Mesenchymal stem cell (in vitro differentiated cells and primary cell): ENCODE measurements around the gene GPR15LG.
"Not testable (repeated sequence)": the region's sequence is repeated elsewhere in the genome, so short reads cannot be mapped to it uniquely, and the experiment has no call there.

Source experiments
- DNase-seq: peaks from one replicate; pipeline ENCODE4 v3.0.0-alpha.2; 2013
- H2AFZ ChIP-seq: one replicate; pipeline ENCODE4 v1.6.1; 2013; ENCODE audit warnings: low read depth, mild to moderate bottlenecking, control low read depth, inconsistent platforms, low read length, moderate library complexity
- H2AK5ac ChIP-seq: 2 replicates; pipeline ENCODE4 v1.6.1; 2013; ENCODE audit warnings: low read length, moderate library complexity, mild to moderate bottlenecking, inconsistent platforms; ENCODE audit not compliant: severe bottlenecking
- H2BK120ac ChIP-seq: one replicate; pipeline ENCODE4 v1.6.1; 2013; ENCODE audit warnings: low read depth, mild to moderate bottlenecking, inconsistent platforms, low read length, moderate library complexity
- H2BK12ac ChIP-seq, 2 experiments: one replicate each; pipeline ENCODE4 v1.6.1; 2013; ENCODE audit warnings: inconsistent platforms in 2 of 2, low read length in 2 of 2, mild to moderate bottlenecking in 2 of 2, moderate library complexity in 2 of 2, control low read depth in 1 of 2
- H2BK15ac ChIP-seq: one replicate; pipeline ENCODE4 v1.6.1; 2013; ENCODE audit warnings: mild to moderate bottlenecking, low read depth, inconsistent platforms; ENCODE audit not compliant: poor library complexity, severe bottlenecking
- H2BK5ac ChIP-seq: 2 replicates; pipeline ENCODE4 v1.6.1; 2013; ENCODE audit warnings: low read depth, mild to moderate bottlenecking, low read length, control low read depth, inconsistent platforms; ENCODE audit not compliant: poor library complexity, severe bottlenecking
- H3K14ac ChIP-seq, 2 experiments: one replicate each; pipeline ENCODE4 v1.6.1; 2013; ENCODE audit warnings: inconsistent platforms in 2 of 2, low read length in 2 of 2, control low read depth in 1 of 2, mild to moderate bottlenecking in 1 of 2, moderate library complexity in 1 of 2
- H3K18ac ChIP-seq, 2 experiments: one replicate each; pipeline ENCODE4 v1.6.1; 2013; ENCODE audit warnings: inconsistent platforms in 2 of 2, low read length in 2 of 2, control low read depth in 1 of 2, low read depth in 1 of 2, mild to moderate bottlenecking in 1 of 2
- H3K23ac ChIP-seq, 2 experiments: one replicate each; pipeline ENCODE4 v1.6.1; 2013; ENCODE audit warnings: inconsistent platforms in 2 of 2, low read length in 2 of 2, mild to moderate bottlenecking in 2 of 2, moderate library complexity in 2 of 2, control low read depth in 1 of 2
- H3K27ac ChIP-seq: 2 replicates; pipeline ENCODE4 v1.5.1; 2013; ENCODE audit warnings: mild to moderate bottlenecking, moderate library complexity, low read length, control low read depth, inconsistent platforms; ENCODE audit not compliant: poor library complexity, severe bottlenecking
- H3K27me3 ChIP-seq, 2 experiments: 2 replicates each; pipeline versions ENCODE4 v1.6.1 to v1.7.0; 2013; ENCODE audit warnings: low read length in 2 of 2, mild to moderate bottlenecking in 2 of 2, moderate library complexity in 2 of 2, control low read depth in 1 of 2, inconsistent platforms in 1 of 2; ENCODE audit not compliant: control insufficient read depth in 1 of 2, insufficient read depth in 1 of 2
- H3K36me3 ChIP-seq, 2 experiments: 2 replicates each; pipeline versions ENCODE4 v1.6.1 to v1.7.0; 2013; ENCODE audit warnings: low read length in 2 of 2, control low read depth in 1 of 2, inconsistent platforms in 1 of 2, low read depth in 1 of 2, mild to moderate bottlenecking in 1 of 2; ENCODE audit not compliant: insufficient read depth in 2 of 2, control insufficient read depth in 1 of 2
- H3K4ac ChIP-seq, 2 experiments: one replicate each; pipeline ENCODE4 v1.6.1; 2013; ENCODE audit warnings: inconsistent platforms in 2 of 2, low read length in 2 of 2, mild to moderate bottlenecking in 2 of 2, moderate library complexity in 2 of 2, control low read depth in 1 of 2, low read depth in 1 of 2
- H3K4me1 ChIP-seq: 2 replicates; pipeline ENCODE4 v1.6.1; 2013; ENCODE audit warnings: low read depth, low read length, control low read depth; ENCODE audit not compliant: control insufficient read depth, insufficient read depth
- H3K4me2 ChIP-seq: 2 replicates; pipeline ENCODE4 v1.6.1; 2013; ENCODE audit warnings: low read length, mild to moderate bottlenecking, inconsistent platforms; ENCODE audit not compliant: poor library complexity, severe bottlenecking
- H3K4me3 ChIP-seq, 2 experiments: 2 replicates each; pipeline versions ENCODE4 v1.5.1 to v1.7.0; 2013; ENCODE audit warnings: low read length in 2 of 2, mild to moderate bottlenecking in 2 of 2, control low read depth in 1 of 2, low read depth in 1 of 2; ENCODE audit not compliant: insufficient read depth in 1 of 2
- H3K79me1 ChIP-seq: replicated peaks from 2 replicates; pipeline ENCODE4 v1.6.1; 2013; ENCODE audit warnings: mild to moderate bottlenecking, control low read depth, low read length, inconsistent platforms; ENCODE audit not compliant: poor library complexity, severe bottlenecking
- H3K9ac ChIP-seq: 2 replicates; pipeline ENCODE4 v1.7.0; 2013; ENCODE audit warnings: mild to moderate bottlenecking, low read length, moderate library complexity
- H3K9me3 ChIP-seq: 2 replicates; pipeline ENCODE4 v1.7.0; 2013; ENCODE audit warnings: mild to moderate bottlenecking, low read length; ENCODE audit not compliant: control insufficient read depth
- H4K8ac ChIP-seq: one replicate; pipeline ENCODE4 v1.6.1; 2013; ENCODE audit warnings: inconsistent platforms, mild to moderate bottlenecking, low read length, moderate library complexity
- H4K91ac ChIP-seq: one replicate; pipeline ENCODE4 v1.6.1; 2013; ENCODE audit warnings: mild to moderate bottlenecking, low read length, inconsistent platforms
- WGBS: methylation state at CpG from one replicate; pipeline ENCODE4 v1.1.7; 2013; ENCODE audit warnings: mixed read lengths; 5-methylcytosine and 5-hydroxymethylcytosine counted together

GPR15LG gene

DNA sequence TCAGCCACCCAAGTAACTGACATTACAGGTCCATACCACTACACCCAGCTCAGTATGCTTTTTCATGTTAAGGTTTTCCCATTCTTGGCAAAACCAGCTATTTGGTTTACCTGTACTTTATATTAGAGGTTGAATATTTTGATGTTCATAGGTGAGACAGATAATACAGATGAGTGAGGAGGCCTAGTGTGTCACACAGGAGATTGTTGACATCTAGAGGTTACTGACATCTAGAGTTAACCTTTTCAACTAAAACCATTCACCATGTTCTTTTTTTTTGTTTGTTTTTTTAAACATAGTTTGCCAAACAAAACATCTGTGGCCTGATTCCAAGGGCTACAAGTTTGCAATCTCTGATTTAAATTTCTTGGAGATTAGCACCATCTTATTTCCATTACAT lies 26.3 kb upstream of the GPR15LG start:
- no peak overlapping the region for H2AFZ ChIP-seq
- H2BK120ac ChIP-seq: no peak overlapping the region
- no peak overlapping the region for H3K4ac ChIP-seq
- no peak overlapping the region for H4K8ac ChIP-seq
- peaks cover 17% of the 10 kb centered on the region for H3K79me1 ChIP-seq
- H3K27me3 ChIP-seq: no peaks in the 10 kb centered on the region
- no peak overlapping the region for H4K91ac ChIP-seq
- H2BK5ac ChIP-seq: no peak overlapping the region
- H2BK12ac ChIP-seq: no peak overlapping the region
- no peak overlapping the region for H3K4me2 ChIP-seq
- H3K36me3 ChIP-seq: peaks cover 6 to 94% of the 10 kb centered on the region in 2 experiments
- no peaks in the 10 kb centered on the region for H3K4me1 ChIP-seq
- H3K27ac ChIP-seq: no peak overlapping the region
- no peaks in the 10 kb centered on the region for H3K9me3 ChIP-seq
- no peak overlapping the region for H3K4me3 ChIP-seq
- no peak overlapping the region for H3K18ac ChIP-seq
- H3K9ac ChIP-seq: no peak overlapping the region
- DNase-seq: no peak
- H3K23ac ChIP-seq: no peak overlapping the region
- H2AK5ac ChIP-seq: no peak overlapping the region
- no peak overlapping the region for H2BK15ac ChIP-seq
- H3K14ac ChIP-seq: no peak overlapping the region

DNA sequence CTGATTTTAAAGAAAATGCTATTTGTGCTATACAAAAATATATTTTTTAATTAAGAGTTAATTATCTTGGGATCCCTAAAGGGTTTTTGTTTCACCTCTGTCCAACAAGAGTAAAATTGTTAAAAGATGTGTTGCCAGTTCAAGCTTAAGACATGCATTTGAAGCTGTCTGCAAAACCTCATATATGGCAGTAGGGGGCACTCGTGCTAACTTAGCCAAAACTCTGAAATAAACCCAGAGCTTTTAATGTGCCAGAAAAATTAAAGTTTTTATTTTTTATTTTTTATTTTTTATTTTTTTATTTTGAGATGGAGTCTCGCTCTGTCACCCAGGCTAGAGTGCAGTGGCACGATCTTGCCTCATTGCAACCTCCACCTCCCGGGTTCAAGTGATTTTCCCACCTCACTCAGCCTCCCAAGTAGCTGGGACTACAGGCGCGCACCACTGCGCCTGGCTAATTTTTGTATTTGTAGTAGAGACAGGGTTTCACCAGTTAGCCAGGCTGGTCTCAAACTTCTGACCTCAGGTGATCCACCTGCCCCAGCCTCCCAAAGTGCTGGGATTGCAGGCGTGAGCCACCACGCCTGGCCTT lies 25.5 kb upstream of the GPR15LG start:
- H2AK5ac ChIP-seq, H3K23ac ChIP-seq, H3K4me3 ChIP-seq, H3K4ac ChIP-seq, H3K9ac ChIP-seq, H2BK5ac ChIP-seq, H4K8ac ChIP-seq, H2AFZ ChIP-seq, H3K9me3 ChIP-seq, H3K27me3 ChIP-seq, H3K4me1 ChIP-seq, H4K91ac ChIP-seq, H3K14ac ChIP-seq, H3K18ac ChIP-seq, H2BK15ac ChIP-seq, H3K4me2 ChIP-seq, H2BK12ac ChIP-seq, H2BK120ac ChIP-seq, H3K27ac ChIP-seq: not testable (repeated sequence)
- peaks cover 6 to 94% of the 10 kb centered on the region in 2 experiments for H3K36me3 ChIP-seq
- 100% methylated on average over 4 of the region's 9 CpGs for whole genome bisulfite sequencing
- peak; percentile 51 for DNase-seq
- peaks cover 15% of the 10 kb centered on the region for H3K79me1 ChIP-seq

GRCh38 chr10:84149854-84150253 lies 23.7 kb upstream of the GPR15LG start:
- Histone ChIP-seq H3K9ac (no peak overlapping the region), H3K4me3 (no peak overlapping the region), H2AFZ (no peak overlapping the region), H2AK5ac (no peak overlapping the region), H3K4ac (no peak overlapping the region), H4K8ac (no peak overlapping the region), H2BK15ac (no peak overlapping the region), H3K36me3 (peaks cover 6 to 93% of the 10 kb centered on the region in 2 experiments), H2BK5ac (no peak overlapping the region), H2BK120ac (no peak overlapping the region), H3K14ac (no peak overlapping the region), H3K79me1 (peaks cover 12% of the 10 kb centered on the region), H3K4me2 (no peak overlapping the region), H3K27ac (no peak overlapping the region), H2BK12ac (no peak overlapping the region), H3K4me1 (no peaks in the 10 kb centered on the region), H3K27me3 (no peaks in the 10 kb centered on the region), H3K23ac (no peak overlapping the region), H3K18ac (no peak overlapping the region), H3K9me3 (no peaks in the 10 kb centered on the region), H4K91ac (no peak overlapping the region)
- WGBS: 100% methylated on average over 1 of the region's 2 CpGs
- no peak for DNase-seq

DNA sequence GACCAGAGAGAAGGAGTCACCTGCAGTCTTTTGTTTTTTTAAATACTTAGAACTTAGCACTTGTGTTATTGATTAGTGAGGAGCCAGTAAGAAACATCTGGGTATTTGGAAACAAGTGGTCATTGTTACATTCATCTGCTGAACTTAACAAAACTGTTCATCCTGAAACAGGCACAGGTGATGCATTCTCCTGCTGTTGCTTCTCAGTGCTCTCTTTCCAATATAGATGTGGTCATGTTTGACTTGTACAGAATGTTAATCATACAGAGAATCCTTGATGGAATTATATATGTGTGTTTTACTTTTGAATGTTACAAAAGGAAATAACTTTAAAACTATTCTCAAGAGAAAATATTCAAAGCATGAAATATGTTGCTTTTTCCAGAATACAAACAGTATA lies 20.8 kb upstream of the GPR15LG start:
- no peak for DNase-seq
- H2BK15ac ChIP-seq: no peak overlapping the region
- no peak overlapping the region for H2BK12ac ChIP-seq

More for the DNA sequence above, 20.8 kb upstream of the GPR15LG start:
- H4K8ac ChIP-seq: no peak overlapping the region
- H2AK5ac ChIP-seq: no peak overlapping the region
- no peak overlapping the region for H3K27ac ChIP-seq
- no peak overlapping the region for H3K9ac ChIP-seq
- H3K79me1 ChIP-seq: peaks cover 15% of the 10 kb centered on the region
- no peak overlapping the region for H3K4me3 ChIP-seq
- H3K27me3 ChIP-seq: no peaks in the 10 kb centered on the region
- no peak overlapping the region for H4K91ac ChIP-seq
- H3K4me2 ChIP-seq: no peak overlapping the region
- H3K18ac ChIP-seq: no peak overlapping the region
- H3K36me3 ChIP-seq: peaks cover 9 to 75% of the 10 kb centered on the region in 2 experiments
- H3K9me3 ChIP-seq: no peaks in the 10 kb centered on the region
- no peak overlapping the region for H3K14ac ChIP-seq
- no peak overlapping the region for H2BK5ac ChIP-seq
- H3K23ac ChIP-seq: no peak overlapping the region
- no peak overlapping the region for H3K4ac ChIP-seq
- H2BK120ac ChIP-seq: no peak overlapping the region
- no peaks in the 10 kb centered on the region for H3K4me1 ChIP-seq
- H2AFZ ChIP-seq: no peak overlapping the region
